AG04449 (cell line): ENCODE measurements around the gene DEGS1.

ENCODE experiments used
- CTCF ChIA-PET: fragments of 350-600 bp; formaldehyde crosslinking; extraction: SDS; loops from one replicate; lab custom pipeline; 2021; ENCODE audit warnings: antibody characterized with exemption; lab: Yijun Ruan, JAX
- POLR2A ChIA-PET: fragments of 400-600, 350-600 bp; formaldehyde crosslinking; extraction: SDS; loops from one replicate; lab custom pipeline; 2020; ENCODE audit warnings: antibody characterized with exemption, inconsistent platforms; lab: Yijun Ruan, JAX
- DNase-seq: peaks from one replicate; pipeline ENCODE4 v3.0.0-alpha.2; 2010; ENCODE audit warnings: low read depth, low spot score
- H3K4me3 ChIP-seq: 2 replicates; pipeline ENCODE4 v1.5.1; 2011; ENCODE audit warnings: low read depth, mild to moderate bottlenecking, control low read depth, low read length
- CTCF ChIP-seq: IDR thresholded peaks from one replicate; pipeline ENCODE4 v1.5.1; 2011; ENCODE audit warnings: mild to moderate bottlenecking, moderate library complexity, low read length, control low read depth, inconsistent platforms; ENCODE audit not compliant: insufficient read depth; ENCODE audit errors: missing control alignments

The DEGS1 gene

GRCh38 chr1:224212618-224213061 is 29.6 kb downstream of the DEGS1 start:
- H3K4me3 ChIP-seq = no peak overlapping the region
- DNase-seq = no peak
- ChIA-PET CTCF (no interaction called here), POLR2A (no interaction called here)
- no peak for TF ChIP-seq CTCF

GRCh38 chr1:224213438-224214119 is 30.5 kb downstream of the DEGS1 start:
- TF ChIP-seq CTCF = no peak
- H3K4me3 ChIP-seq = no peak overlapping the region
- DNase-seq = no peak
- POLR2A ChIA-PET = no interaction called here
- CTCF ChIA-PET = interaction anchor here (0.6 to 0.7 kb wide), 2 partner anchors 9 to 15 kb away, joined by 3 read pairs; no protein-coding TSS in a partner anchor

- CTCF ChIA-PET = interaction anchor here (1.3 kb wide), 1 partner anchor 21 kb away, joined by 3 read pairs; no protein-coding TSS in a partner anchor
- no peak for TF ChIP-seq CTCF
- POLR2A ChIA-PET = no interaction called here
- DNase-seq = no peak
- H3K4me3 ChIP-seq = no peak overlapping the region
Measured at GRCh38 chr1:224216382-224216781, 33.3 kb downstream of the DEGS1 start.

- CTCF ChIA-PET = interaction anchor here (1.3 kb wide), 1 partner anchor 19 kb away, joined by 3 read pairs; no protein-coding TSS in a partner anchor
- no peak for DNase-seq
- TF ChIP-seq CTCF = no peak
- POLR2A ChIA-PET = no interaction called here
- H3K4me3 ChIP-seq = no peak overlapping the region
Measured at GRCh38 chr1:224217655-224218623, 34.9 kb downstream of the DEGS1 start.

GRCh38 chr1:224219011-224219611 is 36.1 kb downstream of the DEGS1 start:
- CTCF ChIA-PET = interaction anchor here (0.9 to 1.0 kb wide), 2 partner anchors 9 to 36 kb away, joined by 3 to 4 read pairs; partner anchors contain the start of gene DEGS1
- DNase-seq = no peak
- H3K4me3 ChIP-seq = no peak overlapping the region
- POLR2A ChIA-PET = no interaction called here
- TF ChIP-seq CTCF = no peak
